K562 (cell line): Measurements from ENCODE around the gene HOXA5. TPM values are rescaled to one million over a fixed set of nuclear protein-coding genes. Genes with fewer than 3 reads are reported as not detected.

ENCODE experiments used
- ATAC-seq: fragments of 200-7000 bp; cut with Tn5 transposase; 3 replicates; pipeline ENCODE4 v1.9.1; 2020; ENCODE audit warnings: moderate library complexity
- BruUV-seq: library from RNA; stranded (reverse); fragments of 400-500 nt; replicated peaks from 2 replicates; lab custom pipeline; 2021; lab: Mats Ljungman, UMichigan
- CTCF ChIA-PET: fragments of 300-600 bp; formaldehyde crosslinking; extraction: SDS; loops from one replicate; lab custom pipeline; 2021; ENCODE audit warnings: low intra/inter-chr PET ratio; lab: Yijun Ruan, JAX
- POLR2A ChIA-PET: fragments of 300-600, 350-650 bp; sonication (Branson Sonifier 250); formaldehyde crosslinking; extraction: SDS; loops from one replicate; lab custom pipeline; 2021; ENCODE audit warnings: antibody characterized with exemption, inconsistent platforms; lab: Yijun Ruan, JAX
- DNase-seq, 4 experiments: peaks; one replicate each; pipeline versions ENCODE4 v3.0.0 to v3.0.0-alpha.2; 2011 to 2018; ENCODE audit warnings: low spot score in 3 of 4, mixed read lengths in 3 of 4; ENCODE audit errors: extremely low read depth in 1 of 4
- FAIRE-seq: peaks from 2 replicates; lab custom pipeline; 2011; peaks lifted over from hg19 to GRCh38; lab: Jason Lieb, UNC
- H2AFZ ChIP-seq: 2 replicates; pipeline ENCODE4 v1.6.0; 2011; ENCODE audit warnings: low read depth, low read length, control low read depth, inconsistent platforms
- H3K27ac ChIP-seq: fragments of 200-600 bp; 3 replicates; pipeline ENCODE4 v1.8.0; 2011; ENCODE audit warnings: low read depth, mild to moderate bottlenecking, control low read depth, inconsistent platforms, low read length, moderate library complexity, mixed read lengths; ENCODE audit errors: extremely low read depth
- H3K27me3 ChIP-seq, 2 experiments: fragments of 300-600 bp in 1 of 2; 2 replicates in 1 of 2; 3 replicates in 1 of 2; pipeline versions ENCODE4 v1.6.0 to v1.8.0; 2011; ENCODE audit warnings: inconsistent platforms in 2 of 2, low read length in 2 of 2, mild to moderate bottlenecking in 1 of 2, mixed read lengths in 1 of 2, moderate library complexity in 1 of 2; ENCODE audit not compliant: control insufficient read depth in 2 of 2, insufficient read depth in 2 of 2
- H3K36me3 ChIP-seq: fragments of 300-600 bp; 3 replicates; pipeline ENCODE4 v1.8.0; 2011; ENCODE audit warnings: mild to moderate bottlenecking, low read length, inconsistent platforms; ENCODE audit not compliant: control insufficient read depth, insufficient read depth
- H3K4me1 ChIP-seq, 2 experiments: fragments of 200-600 bp in 1 of 2; replicated peaks in 1 of 2; 2 replicates in 1 of 2; 3 replicates in 1 of 2; pipeline versions ENCODE4 v1.5.1 to v1.8.0; 2011; ENCODE audit warnings: inconsistent platforms in 2 of 2, low read length in 2 of 2, mild to moderate bottlenecking in 1 of 2, mixed read lengths in 1 of 2, moderate library complexity in 1 of 2; ENCODE audit not compliant: control insufficient read depth in 2 of 2, insufficient read depth in 2 of 2
- H3K4me2 ChIP-seq: 2 replicates; pipeline ENCODE4 v1.6.1; 2011; ENCODE audit warnings: low read length, control low read depth, inconsistent platforms, mixed read lengths; ENCODE audit not compliant: insufficient read depth
- H3K4me3 ChIP-seq: fragments of 200-600 bp; sonication (generic), shearing (Covaris generic); 2 replicates; pipeline ENCODE4 v1.5.1; 2016; ENCODE audit warnings: control low read depth, inconsistent platforms
- H3K79me2 ChIP-seq: fragments of 200-600 bp; 3 replicates; pipeline ENCODE4 v1.8.0; 2011; ENCODE audit warnings: low read length, inconsistent platforms; ENCODE audit not compliant: control insufficient read depth, insufficient read depth
- H3K9ac ChIP-seq, 2 experiments: 2 replicates each; pipeline versions ENCODE4 v1.6.0 to v1.6.1; 2011; ENCODE audit warnings: low read depth in 2 of 2, low read length in 2 of 2, control low read depth in 1 of 2, inconsistent platforms in 1 of 2, mild to moderate bottlenecking in 1 of 2, mixed read lengths in 1 of 2; ENCODE audit not compliant: insufficient read depth in 1 of 2
- H3K9me1 ChIP-seq: one replicate; pipeline ENCODE4 v1.6.0; 2011; ENCODE audit warnings: inconsistent platforms, mild to moderate bottlenecking, low read length, moderate library complexity; ENCODE audit not compliant: control insufficient read depth, insufficient read depth
- H3K9me3 ChIP-seq: replicated peaks from 2 replicates; pipeline ENCODE4 v1.5.1; 2011; ENCODE audit warnings: low read depth, low read length, inconsistent platforms; ENCODE audit not compliant: control insufficient read depth, insufficient read depth
- H4K20me1 ChIP-seq: replicated peaks from 2 replicates; pipeline ENCODE4 v1.6.1; 2011; ENCODE audit warnings: low read length, inconsistent platforms, mixed read lengths; ENCODE audit not compliant: control insufficient read depth, insufficient read depth
- ARNT ChIP-seq, 2 experiments: fragments of 450-650 bp; IDR thresholded peaks; 2 replicates each; pipeline ENCODE4 v1.6.1; 2016; ENCODE audit warnings: mild to moderate bottlenecking in 1 of 2
- BHLHE40 ChIP-seq: IDR thresholded peaks from 2 replicates; pipeline ENCODE4 v1.6.1; 2011; ENCODE audit warnings: low read length, improper control_type of control experiment
- ELK1 ChIP-seq: sonication (generic); formaldehyde crosslinking; IDR thresholded peaks from 2 replicates; pipeline ENCODE4 v1.8.1; 2022; ENCODE audit warnings: missing genetic modification reagents
- GTF3C2 ChIP-seq: IDR thresholded peaks from 3 replicates; pipeline ENCODE4 v1.6.1; 2011; ENCODE audit warnings: borderline replicate concordance, mild to moderate bottlenecking, moderate library complexity; ENCODE audit not compliant: insufficient read length; ENCODE audit errors: extremely low read depth
- HES1 ChIP-seq: fragments of 450-650 bp; IDR thresholded peaks from 2 replicates; pipeline ENCODE4 v1.6.1; 2016; ENCODE audit warnings: low read depth, mild to moderate bottlenecking, moderate library complexity
- NBN ChIP-seq: fragments of 450-650 bp; IDR thresholded peaks from 2 replicates; pipeline ENCODE4 v1.6.1; 2016; ENCODE audit warnings: low read depth, mild to moderate bottlenecking
- TEAD1 ChIP-seq, 2 experiments: fragments of 450-650 bp in 1 of 2; sonication (generic) in 1 of 2; formaldehyde crosslinking; IDR thresholded peaks; 2 replicates each; pipeline versions ENCODE4 v1.4.0 to v1.8.0; 2020 to 2022; ENCODE audit warnings: mild to moderate bottlenecking in 2 of 2, missing genetic modification reagents in 1 of 2
- XRCC5 ChIP-seq: fragments of 200-400 bp; formaldehyde crosslinking; IDR thresholded peaks from 2 replicates; pipeline ENCODE4 v1.6.1; 2017; ENCODE audit warnings: low read depth, mild to moderate bottlenecking, low read length
- ZBTB2 ChIP-seq: fragments of 450-650 bp; IDR thresholded peaks from 2 replicates; pipeline ENCODE4 v1.6.1; 2016; ENCODE audit warnings: antibody characterized with exemption
- WGBS: fragments of 100-300 bp; shearing (Covaris generic); methylation state at CpG from one replicate; pipeline ENCODE4 v1.1.6; 2016; ENCODE audit warnings: low coverage, mixed read lengths; ENCODE audit not compliant: insufficient coverage; ENCODE audit errors: missing lambda C conversion rate; 5-methylcytosine and 5-hydroxymethylcytosine counted together
- in situ Hi-C: fragments of 300-500 bp; cut with MboI; formaldehyde crosslinking; loops from 4 replicates; pipeline ENCODE4 v1.15.0; 2018; ENCODE audit warnings: inconsistent platforms, mixed read lengths
- intact Hi-C: fragments of 100-400 bp; cut with micrococcal nuclease; formaldehyde crosslinking; loops from 2 replicates; pipeline ENCODE4 v1.14.2; 2022
- polyA plus RNA-seq, 8 experiments: library from polyadenylated mRNA; depleted of rRNA in 4 of 8; stranded (reverse) in 5 of 8; unstranded in 3 of 8; fragments of >200 nt; fragmentation: Nextera tagmentation in 2 of 8; fragmentation: Illumina TruSeq in 1 of 8; extraction: Ambion mirVana in 2 of 8; extraction: Trizol in 1 of 8; gene quantifications; 2 replicates each; pipeline versions ENCODE4 v1.2.1 to v1.2.3, GENCODE V29; 2011 to 2014; ENCODE audit warnings: inconsistent platforms in 1 of 8, missing spikeins in 1 of 8
- total RNA-seq, 7 experiments: library from RNA; depleted of rRNA in 6 of 7; stranded (reverse); fragments of >200 nt in 6 of 7; fragmentation: Illumina TruSeq in 2 of 7; extraction: Trizol in 2 of 7; gene quantifications; 2 replicates each; pipeline versions ENCODE4 v1.2.1 to v1.2.3, GENCODE V29; 2011 to 2021; ENCODE audit warnings: low replicate concordance in 1 of 7
- TF ChIP-seq, protein P1 (sequence below): fragments of 250-450 bp; sonication (Bioruptor Pico); IDR thresholded peaks from 2 replicates; pipeline ENCODE4 v1.5.0; 2020; ENCODE audit warnings: mild to moderate bottlenecking, borderline replicate concordance

The HOXA5 gene
- total and polyA plus RNA-seq, 9 of the 15 experiments (the other 6 are each of a cell fraction or from before 2014, with no cell fraction given): 0.13 TPM; not detected in 8

GRCh38 chr7:27170426-27171324 lies 27.2 kb upstream of the HOXA5 start:
- peak; percentile 77 for FAIRE-seq
- WGBS: 4% methylated on average over 10 of the region's 11 CpGs
- no peak overlapping the region for H2AFZ ChIP-seq
- no peak for TF ChIP-seq ELK1
- no peak for TF ChIP-seq ARNT (IDR thresholded peaks at IDR 0.05)
- no peak for TF ChIP-seq XRCC5
- no peak for TF ChIP-seq NBN
- TF ChIP-seq HES1: no peak
- no peak for TF ChIP-seq BHLHE40
- TF ChIP-seq, protein P1, sequence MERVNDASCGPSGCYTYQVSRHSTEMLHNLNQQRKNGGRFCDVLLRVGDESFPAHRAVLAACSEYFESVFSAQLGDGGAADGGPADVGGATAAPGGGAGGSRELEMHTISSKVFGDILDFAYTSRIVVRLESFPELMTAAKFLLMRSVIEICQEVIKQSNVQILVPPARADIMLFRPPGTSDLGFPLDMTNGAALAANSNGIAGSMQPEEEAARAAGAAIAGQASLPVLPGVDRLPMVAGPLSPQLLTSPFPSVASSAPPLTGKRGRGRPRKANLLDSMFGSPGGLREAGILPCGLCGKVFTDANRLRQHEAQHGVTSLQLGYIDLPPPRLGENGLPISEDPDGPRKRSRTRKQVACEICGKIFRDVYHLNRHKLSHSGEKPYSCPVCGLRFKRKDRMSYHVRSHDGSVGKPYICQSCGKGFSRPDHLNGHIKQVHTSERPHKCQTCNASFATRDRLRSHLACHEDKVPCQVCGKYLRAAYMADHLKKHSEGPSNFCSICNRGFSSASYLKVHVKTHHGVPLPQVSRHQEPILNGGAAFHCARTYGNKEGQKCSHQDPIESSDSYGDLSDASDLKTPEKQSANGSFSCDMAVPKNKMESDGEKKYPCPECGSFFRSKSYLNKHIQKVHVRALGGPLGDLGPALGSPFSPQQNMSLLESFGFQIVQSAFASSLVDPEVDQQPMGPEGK (CRISPR knock-in tag): no peak
- TF ChIP-seq ZBTB2: no peak
- no peak for TF ChIP-seq TEAD1 (CRISPR knock-in tag; IDR thresholded peaks at IDR 0.05)
- TF ChIP-seq GTF3C2: no peak

More at GRCh38 chr7:27170426-27171324, 27.2 kb upstream of the HOXA5 start:
- peaks cover 0 to 3% of the 10 kb centered on the region in 2 experiments; a peak in 1 of 5 replicates for H3K4me1 ChIP-seq
- POLR2A ChIA-PET: interaction anchor here (0.8 kb wide), 1 partner anchor 10 kb away, joined by 3 read pairs; no protein-coding TSS in a partner anchor
- in situ Hi-C loops: loop anchor here (25.0 kb wide), 3 partner anchors 658 to 1283 kb away; no protein-coding TSS in a partner anchor
- no TSS peak for BruUV-seq
- no peak overlapping the region for H3K27ac ChIP-seq
- H3K9me1 ChIP-seq: no peaks in the 10 kb centered on the region
- H4K20me1 ChIP-seq: no peaks in the 10 kb centered on the region
- no peak overlapping the region for H3K4me3 ChIP-seq
- H3K9ac ChIP-seq: no peak overlapping the region
- H3K79me2 ChIP-seq: no peaks in the 10 kb centered on the region
- no peak overlapping the region for H3K4me2 ChIP-seq
- H3K36me3 ChIP-seq: no peaks in the 10 kb centered on the region
- DNase-seq (no peak), ATAC-seq (no peak)
- H3K27me3 ChIP-seq: peaks cover 28 to 72% of the 10 kb centered on the region in 2 experiments; a peak in 4 of 5 replicates
- CTCF ChIA-PET: no interaction called here
- no peaks in the 10 kb centered on the region for H3K9me3 ChIP-seq
- intact Hi-C loops: no loop called here
